ENCODE data around the gene C3orf20. TPM values are rescaled to one million over a fixed set of nuclear protein-coding genes. Genes with fewer than 3 reads are reported as not detected.
"Not testable (repeated sequence)": the region's sequence is repeated elsewhere in the genome, so short reads cannot be mapped to it uniquely, and the experiment has no call there.

The C3orf20 gene
- total RNA-seq, 4 donors from 2014 or later, result 0.11 TPM; not detected in 3

DNA sequence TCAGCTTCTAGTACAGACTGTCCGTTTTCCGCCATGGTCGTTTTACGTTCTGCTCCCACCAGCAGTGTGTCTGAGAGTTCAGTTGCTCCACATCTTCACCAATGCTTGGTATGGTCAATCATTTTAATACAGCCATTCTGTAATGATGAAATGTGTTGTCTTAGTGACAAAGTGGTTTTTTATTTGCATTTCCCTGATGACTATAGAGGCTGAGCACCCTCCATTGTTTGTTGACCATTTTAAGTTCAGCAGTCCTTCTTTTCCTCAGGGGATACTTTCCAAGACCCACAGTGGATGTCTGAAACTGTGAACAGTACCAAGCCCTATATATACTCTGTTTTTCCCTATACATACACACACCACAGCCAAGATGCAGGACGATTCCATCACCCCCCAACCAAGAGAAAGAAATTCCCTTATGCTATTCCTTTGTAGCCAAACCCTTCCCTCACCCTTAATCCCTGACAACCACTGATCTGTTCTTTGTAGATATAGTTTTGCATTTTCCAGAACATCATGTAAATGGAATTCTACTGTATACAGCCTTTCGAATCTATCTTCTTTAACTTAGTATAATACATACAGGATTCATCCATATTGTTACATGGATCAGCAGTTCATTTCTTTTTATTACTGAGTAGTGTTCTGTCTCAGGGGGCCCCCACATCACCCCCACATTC lies 55.9 kb downstream of the C3orf20 start:
- H3K4me1 ChIP-seq, result peaks cover 12 to 16% (median 14%) of the 10 kb centered on the region in 4 donors
- no peaks in the 10 kb centered on the region for H3K9me3 ChIP-seq
- intact Hi-C loops (cut with DNase I), result no loop called here
- TF ChIP-seq, protein P1, sequence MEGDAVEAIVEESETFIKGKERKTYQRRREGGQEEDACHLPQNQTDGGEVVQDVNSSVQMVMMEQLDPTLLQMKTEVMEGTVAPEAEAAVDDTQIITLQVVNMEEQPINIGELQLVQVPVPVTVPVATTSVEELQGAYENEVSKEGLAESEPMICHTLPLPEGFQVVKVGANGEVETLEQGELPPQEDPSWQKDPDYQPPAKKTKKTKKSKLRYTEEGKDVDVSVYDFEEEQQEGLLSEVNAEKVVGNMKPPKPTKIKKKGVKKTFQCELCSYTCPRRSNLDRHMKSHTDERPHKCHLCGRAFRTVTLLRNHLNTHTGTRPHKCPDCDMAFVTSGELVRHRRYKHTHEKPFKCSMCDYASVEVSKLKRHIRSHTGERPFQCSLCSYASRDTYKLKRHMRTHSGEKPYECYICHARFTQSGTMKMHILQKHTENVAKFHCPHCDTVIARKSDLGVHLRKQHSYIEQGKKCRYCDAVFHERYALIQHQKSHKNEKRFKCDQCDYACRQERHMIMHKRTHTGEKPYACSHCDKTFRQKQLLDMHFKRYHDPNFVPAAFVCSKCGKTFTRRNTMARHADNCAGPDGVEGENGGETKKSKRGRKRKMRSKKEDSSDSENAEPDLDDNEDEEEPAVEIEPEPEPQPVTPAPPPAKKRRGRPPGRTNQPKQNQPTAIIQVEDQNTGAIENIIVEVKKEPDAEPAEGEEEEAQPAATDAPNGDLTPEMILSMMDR (IDR thresholded peaks at IDR 0.05), result no peak
- TF ChIP-seq POLR2AphosphoS5 (IDR thresholded peaks at IDR 0.05) (no peak), EP300 (IDR thresholded peaks at IDR 0.05) (no peak), POLR2A (IDR thresholded peaks at IDR 0.05; ENCODE audit: low read depth) (no peak)
- 81% methylated on average over 6 of the region's 6 CpGs for WGBS
- no peaks in the 10 kb centered on the region for H3K27me3 ChIP-seq
- H3K27ac ChIP-seq (replicated peaks in 1 of 4), result no peak overlapping the region
- DNase-seq (ENCODE audit: extremely low spot score), result no peak
- no peaks in the 10 kb centered on the region for H3K36me3 ChIP-seq
- no peak overlapping the region for H3K4me3 ChIP-seq

DNA sequence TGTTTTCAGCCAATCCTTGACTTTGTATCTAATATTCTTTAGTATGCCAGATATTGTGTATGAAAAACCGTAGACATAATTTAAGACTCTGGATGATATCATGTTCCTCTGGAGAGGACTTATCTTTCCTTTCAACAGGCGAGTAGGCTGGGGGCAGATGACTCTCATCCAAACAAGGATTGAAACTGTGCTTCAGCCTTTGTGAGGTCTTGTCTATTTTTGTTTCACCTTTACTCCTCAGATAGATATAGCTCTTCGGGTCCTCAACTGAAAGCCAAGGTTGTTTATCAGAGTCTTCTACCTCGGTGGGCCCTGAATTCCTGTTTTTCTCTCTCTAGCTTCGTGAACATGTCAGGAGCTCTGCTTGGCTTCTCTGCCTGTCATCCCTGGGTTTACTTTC lies 66.0 kb downstream of the C3orf20 start:
- Histone ChIP-seq H3K27me3 (no peaks in the 10 kb centered on the region), H3K27ac (replicated peaks in 1 of 4) (no peak overlapping the region), H3K4me3 (no peak overlapping the region), H3K4me1 (no peaks in the 10 kb centered on the region), H3K36me3 (no peaks in the 10 kb centered on the region), H3K9me3 (peaks cover 0 to 10% (median 4%) of the 10 kb centered on the region in 4 donors)
- DNase-seq (ENCODE audit: extremely low spot score), result no peak
- TF ChIP-seq, protein P1 (IDR thresholded peaks at IDR 0.05), result no peak
- TF ChIP-seq POLR2AphosphoS5 (IDR thresholded peaks at IDR 0.05), result no peak
- no peak for TF ChIP-seq POLR2A (IDR thresholded peaks at IDR 0.05; ENCODE audit: low read depth)
- TF ChIP-seq EP300 (IDR thresholded peaks at IDR 0.05), result no peak
- 34% methylated on average over 5 of the region's 5 CpGs for WGBS
- intact Hi-C loops (cut with DNase I), result no loop called here

DNA sequence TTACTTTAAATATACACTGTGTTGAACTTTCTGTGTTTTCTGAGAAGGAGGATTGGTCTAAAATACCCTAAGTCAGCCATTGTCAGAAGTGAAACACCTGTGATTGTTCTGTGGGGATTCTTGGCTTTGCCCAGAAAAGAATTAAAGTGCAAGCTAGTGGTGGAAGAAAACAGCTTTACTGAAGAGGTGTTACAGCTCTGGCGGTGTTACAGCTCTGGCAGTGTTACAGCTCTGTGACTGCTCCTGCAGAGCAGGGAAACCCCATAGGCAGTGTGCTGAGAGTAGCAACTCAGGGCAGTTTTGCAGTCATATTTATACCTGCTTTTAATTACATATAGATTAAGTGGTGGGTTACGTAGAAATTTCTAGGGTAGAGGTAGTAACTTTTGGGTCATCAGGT lies 66.6 kb downstream of the C3orf20 start:
- Histone ChIP-seq H3K36me3 (no peaks in the 10 kb centered on the region), H3K27me3 (no peaks in the 10 kb centered on the region), H3K9me3 (peaks cover 0 to 10% (median 4%) of the 10 kb centered on the region in 4 donors), H3K4me1 (no peaks in the 10 kb centered on the region), H3K4me3 (no peak overlapping the region), H3K27ac (replicated peaks in 1 of 4) (no peak overlapping the region)
- DNase-seq (ENCODE audit: extremely low spot score), result no peak
- TF ChIP-seq POLR2AphosphoS5 (IDR thresholded peaks at IDR 0.05), result no peak
- no peak for TF ChIP-seq POLR2A (IDR thresholded peaks at IDR 0.05; ENCODE audit: low read depth)
- no peak for TF ChIP-seq EP300 (IDR thresholded peaks at IDR 0.05)
- TF ChIP-seq, protein P1 (IDR thresholded peaks at IDR 0.05), result no peak
- intact Hi-C loops (cut with DNase I), result no loop called here
- WGBS, result 53% methylated on average over 2 of the region's 2 CpGs

DNA sequence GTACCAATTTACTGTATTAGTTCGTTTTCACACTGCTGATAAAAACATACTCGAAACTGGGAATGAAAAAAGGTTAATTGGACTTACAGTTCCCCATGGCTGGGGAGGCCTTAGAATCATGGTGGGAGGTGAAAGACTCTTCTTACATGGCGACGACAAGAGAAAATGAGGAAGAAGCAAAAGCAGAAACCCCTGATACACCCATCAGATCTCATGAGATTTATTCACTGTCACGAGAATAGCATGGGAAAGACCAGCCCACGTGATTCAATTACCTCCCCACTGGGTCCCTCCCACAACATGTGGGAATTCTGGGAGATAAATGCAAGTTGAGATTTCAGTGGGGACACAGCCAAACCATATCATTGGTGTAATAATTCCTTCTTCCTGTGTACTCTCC lies 69.6 kb downstream of the C3orf20 start:
- no peaks in the 10 kb centered on the region for H3K4me1 ChIP-seq
- H3K9me3 ChIP-seq, result peaks cover 0 to 6% (median 3%) of the 10 kb centered on the region in 4 donors
- TF ChIP-seq EP300 (IDR thresholded peaks at IDR 0.05), result no peak
- TF ChIP-seq POLR2AphosphoS5 (IDR thresholded peaks at IDR 0.05), result no peak
- TF ChIP-seq, protein P1 (IDR thresholded peaks at IDR 0.05), result no peak
- no peak for TF ChIP-seq POLR2A (IDR thresholded peaks at IDR 0.05; ENCODE audit: low read depth)
- no peaks in the 10 kb centered on the region for H3K27me3 ChIP-seq
- intact Hi-C loops (cut with DNase I), result no loop called here
- no peak overlapping the region for H3K27ac ChIP-seq (replicated peaks in 1 of 4)
- no peaks in the 10 kb centered on the region for H3K36me3 ChIP-seq
- WGBS, result 84% methylated on average over 6 of the region's 6 CpGs
- no peak for DNase-seq (ENCODE audit: extremely low spot score)
- H3K4me3 ChIP-seq, result no peak overlapping the region

DNA sequence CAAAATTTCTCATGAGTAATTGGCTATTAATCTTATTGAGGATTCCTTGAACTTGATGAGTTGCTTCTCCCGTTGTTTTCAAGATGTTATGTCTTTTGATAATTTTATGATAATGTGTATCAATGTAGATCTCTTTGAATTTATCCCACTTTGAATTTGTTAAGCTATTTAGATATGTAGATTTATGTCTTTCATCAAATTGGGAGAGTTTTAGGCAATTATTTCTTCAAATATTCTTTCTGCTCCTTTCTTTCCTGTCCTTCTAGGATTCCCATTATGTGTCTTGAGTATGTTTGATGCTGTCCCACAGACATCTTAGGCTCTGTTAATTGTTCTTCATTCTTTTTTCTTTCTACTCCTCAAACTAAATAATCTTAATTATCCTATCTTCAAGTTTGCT lies 75.7 kb downstream of the C3orf20 start:
- H3K27me3 ChIP-seq, result no peaks in the 10 kb centered on the region
- intact Hi-C loops (cut with DNase I), result no loop called here
- H3K9me3 ChIP-seq, result peaks cover 0 to 26% (median 17%) of the 10 kb centered on the region in 4 donors
- 97% methylated on average over 1 of the region's 1 CpG for WGBS
- H3K4me1 ChIP-seq, result no peaks in the 10 kb centered on the region
- H3K36me3 ChIP-seq, result no peaks in the 10 kb centered on the region
- no peak for TF ChIP-seq POLR2AphosphoS5 (IDR thresholded peaks at IDR 0.05)
- no peak for TF ChIP-seq EP300 (IDR thresholded peaks at IDR 0.05)
- TF ChIP-seq, protein P1 (IDR thresholded peaks at IDR 0.05), result no peak
- no peak for TF ChIP-seq POLR2A (IDR thresholded peaks at IDR 0.05; ENCODE audit: low read depth)
- H3K27ac ChIP-seq (replicated peaks in 1 of 4), result no peak overlapping the region
- H3K4me3 ChIP-seq, result no peak overlapping the region
- DNase-seq (ENCODE audit: extremely low spot score), result no peak

DNA sequence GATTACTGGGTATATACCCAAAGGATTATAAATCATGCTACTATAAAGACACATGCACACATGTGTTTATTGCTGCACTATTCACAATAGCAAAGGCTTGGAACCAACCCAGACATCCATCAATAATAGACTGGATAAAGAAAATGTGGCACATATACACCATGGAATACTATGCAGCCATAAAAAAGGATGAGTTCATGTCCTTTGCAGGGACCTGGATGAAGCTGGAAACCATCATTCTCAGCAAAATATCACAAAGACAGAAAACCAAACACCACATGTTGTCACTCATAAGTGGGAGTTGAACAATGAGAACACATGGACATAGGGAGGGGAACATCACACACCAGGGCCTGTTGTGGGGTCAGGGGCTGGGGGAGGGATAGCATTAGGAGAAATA lies 78.0 kb downstream of the C3orf20 start:
- intact Hi-C loops (cut with DNase I); H3K36me3 ChIP-seq; H3K4me1 ChIP-seq; H3K4me3 ChIP-seq; H3K27me3 ChIP-seq; H3K27ac ChIP-seq (replicated peaks in 1 of 4); DNase-seq (ENCODE audit: extremely low spot score): not testable (repeated sequence)
- H3K9me3 ChIP-seq, result peaks cover 0 to 26% (median 17%) of the 10 kb centered on the region in 4 donors
